ENCODE data around the gene SCGB1D4.
"Not testable (repeated sequence)": the region's sequence is repeated elsewhere in the genome, so short reads cannot be mapped to it uniquely, and the experiment has no call there.

SCGB1D4 gene

DNA sequence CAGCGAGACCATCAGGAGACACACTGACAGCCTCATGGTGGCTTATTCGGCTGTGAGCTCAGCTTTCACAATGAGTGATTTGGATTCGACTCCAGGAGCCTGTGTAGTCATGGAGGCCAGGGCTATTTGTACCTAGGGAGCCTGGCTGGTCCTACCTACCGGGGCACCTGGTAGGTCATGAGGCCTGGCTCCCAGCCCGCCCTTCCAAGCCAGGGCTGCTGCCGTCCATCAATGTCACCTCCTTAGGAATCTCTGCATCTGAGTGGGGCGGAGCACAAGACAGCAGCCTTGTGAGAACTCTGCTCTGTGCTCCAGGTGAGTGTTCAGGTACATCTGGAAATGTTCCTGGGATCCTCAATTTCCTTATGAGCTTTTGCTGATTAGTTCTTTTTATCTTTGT lies at the start of gene SCGB1D4:
Gene SCGB1D4 (minus strand): TSS at position 101 of the 400 bp plus-strand sequence. CDS start 65 bp downstream, at position 36.
- DNase-seq: no peak

DNA sequence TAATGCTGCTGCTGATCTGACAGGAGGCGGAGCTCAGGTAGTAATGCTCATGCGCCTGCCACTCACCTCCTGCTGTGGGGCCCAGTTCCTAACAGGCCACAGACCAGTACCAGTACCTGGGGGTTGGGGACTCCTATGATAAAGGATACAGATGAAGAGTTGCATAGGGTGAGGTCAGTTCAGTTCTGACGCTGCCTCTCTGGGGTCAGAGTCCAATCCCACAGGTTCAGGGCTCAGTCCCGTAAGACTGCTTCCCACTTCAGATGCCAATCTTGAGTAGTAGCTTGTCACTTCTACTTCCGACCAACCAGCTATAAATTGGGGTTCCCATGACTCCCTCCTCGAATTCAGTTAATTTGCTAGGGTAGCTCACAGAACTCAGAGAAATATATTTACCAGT lies 47.0 kb upstream of the SCGB1D4 start:
- DNase-seq: no peak

GRCh38 chr11:62344210-62344609 lies 45.3 kb upstream of the SCGB1D4 start:
- DNase-seq: no peak

DNA sequence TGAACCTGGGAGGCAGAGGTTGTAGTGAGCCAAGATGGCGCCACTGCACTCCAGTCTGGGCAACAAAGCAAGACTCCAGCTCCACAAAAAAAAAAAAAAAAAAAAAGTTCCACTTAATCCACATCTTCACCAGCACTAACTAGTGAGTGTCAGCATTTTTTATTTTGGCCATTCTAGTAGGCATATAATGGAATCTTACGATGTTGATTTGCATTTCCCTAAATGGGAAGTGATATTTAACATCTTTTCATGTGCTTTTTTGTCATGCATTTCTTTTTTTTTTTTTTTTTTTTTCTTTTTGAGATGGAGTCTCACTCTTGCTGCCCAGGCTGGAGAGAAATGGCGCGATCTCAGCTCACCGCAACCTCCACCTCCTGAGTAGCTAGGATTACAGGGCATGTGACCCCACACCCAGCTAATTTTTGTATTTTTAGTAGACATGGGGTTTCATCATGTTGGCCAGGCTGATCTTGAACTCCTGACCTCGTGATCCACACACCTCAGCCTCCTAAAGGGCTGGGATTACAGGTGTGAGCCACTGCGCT lies 44.8 kb upstream of the SCGB1D4 start:
- not testable (repeated sequence) for DNase-seq

GRCh38 chr11:62341588-62341987 lies 42.7 kb upstream of the SCGB1D4 start:
- DNase-seq: no peak

DNA sequence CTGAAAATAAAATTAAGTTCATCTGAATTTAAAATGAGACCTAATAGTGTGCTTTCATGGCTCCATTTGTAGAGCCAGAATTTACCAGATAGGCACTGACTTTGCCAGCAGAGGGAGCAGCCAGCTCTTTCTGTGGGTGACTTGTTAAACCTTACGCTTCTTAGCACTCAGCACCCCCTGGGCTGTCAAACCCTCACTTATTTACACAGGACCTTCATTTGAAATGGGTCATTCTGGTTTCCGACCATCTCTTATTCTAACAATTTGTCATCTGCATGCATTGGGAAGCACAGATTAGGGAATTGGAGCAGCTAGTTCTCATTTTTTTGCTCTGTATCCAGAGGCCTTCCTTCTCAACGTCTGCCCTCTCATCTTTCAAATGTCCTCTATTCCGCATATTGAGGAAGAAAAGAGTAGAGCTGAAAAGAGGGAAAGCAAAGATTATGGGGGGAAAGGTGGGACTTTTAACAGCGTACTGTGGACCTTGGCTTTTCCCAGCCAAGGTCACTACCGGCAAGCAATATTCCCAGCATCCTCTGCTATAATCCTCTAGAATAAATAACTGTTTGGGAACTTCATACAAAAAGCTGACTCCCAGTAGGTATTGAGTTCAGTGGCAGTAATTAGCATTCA lies 41.5 kb upstream of the SCGB1D4 start:
- DNase-seq: no peak

DNA sequence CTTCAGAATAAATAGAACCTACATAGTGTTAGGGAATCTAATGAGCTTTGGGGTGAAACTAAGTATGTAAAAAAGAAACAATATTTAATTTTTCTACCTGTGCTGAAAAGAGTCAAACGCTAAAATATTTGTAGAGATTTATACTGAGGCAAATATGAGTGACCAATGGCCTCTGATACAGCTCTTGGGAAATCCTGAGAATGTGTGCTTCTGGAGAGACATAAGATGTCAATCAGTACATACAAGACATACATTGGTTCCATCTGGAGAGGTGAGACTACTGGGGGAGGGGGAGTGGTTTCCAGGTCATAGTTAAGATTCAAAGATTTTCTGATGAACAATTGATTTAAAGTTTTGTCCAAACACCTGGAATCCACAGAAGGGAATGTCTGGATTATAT lies 39.3 kb upstream of the SCGB1D4 start:
- no peak for DNase-seq

GRCh38 chr11:62337303-62338181 lies 38.7 kb upstream of the SCGB1D4 start, which contains the start of gene ASRGL1:
ASRGL1 (plus strand) TSS chr11:62337448; CDS start chr11:62337978, 530 bp downstream.
- DNase-seq: no peak

- DNase-seq: not testable (repeated sequence)
Measured at GRCh38 chr11:62336949-62337302, 38.1 kb upstream of the SCGB1D4 start.

DNA sequence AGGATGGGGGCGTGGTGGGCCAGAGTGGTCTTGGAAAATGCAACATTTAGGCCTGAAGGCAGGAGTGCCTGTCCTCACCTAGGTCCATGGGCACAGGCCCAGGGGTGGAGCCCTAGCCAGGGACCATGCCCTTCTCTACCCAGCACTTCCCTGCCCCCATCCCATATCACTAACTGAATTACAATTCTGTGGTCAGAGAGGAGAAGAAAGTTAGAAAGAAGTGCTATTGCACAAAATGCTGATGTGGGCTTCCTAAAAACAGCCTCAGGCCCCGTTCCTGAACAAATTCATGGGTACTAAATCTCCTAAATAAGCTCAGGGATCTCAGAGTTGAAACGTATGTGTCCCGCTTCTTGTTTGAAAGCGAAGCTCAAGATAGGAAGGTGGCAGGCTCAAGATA lies 34.9 kb upstream of the SCGB1D4 start:
- DNase-seq: no peak

GRCh38 chr11:62331264-62331663 lies 32.4 kb upstream of the SCGB1D4 start:
- not testable (repeated sequence) for DNase-seq

- DNase-seq: not testable (repeated sequence)
Measured at GRCh38 chr11:62327541-62327940, 28.7 kb upstream of the SCGB1D4 start.

- not testable (repeated sequence) for DNase-seq
Measured at GRCh38 chr11:62326719-62327118, 27.8 kb upstream of the SCGB1D4 start.

GRCh38 chr11:62325781-62326180 lies 26.9 kb upstream of the SCGB1D4 start:
- DNase-seq: not testable (repeated sequence)

- DNase-seq: no peak
Measured at GRCh38 chr11:62324731-62325556, 26.1 kb upstream of the SCGB1D4 start.

DNA sequence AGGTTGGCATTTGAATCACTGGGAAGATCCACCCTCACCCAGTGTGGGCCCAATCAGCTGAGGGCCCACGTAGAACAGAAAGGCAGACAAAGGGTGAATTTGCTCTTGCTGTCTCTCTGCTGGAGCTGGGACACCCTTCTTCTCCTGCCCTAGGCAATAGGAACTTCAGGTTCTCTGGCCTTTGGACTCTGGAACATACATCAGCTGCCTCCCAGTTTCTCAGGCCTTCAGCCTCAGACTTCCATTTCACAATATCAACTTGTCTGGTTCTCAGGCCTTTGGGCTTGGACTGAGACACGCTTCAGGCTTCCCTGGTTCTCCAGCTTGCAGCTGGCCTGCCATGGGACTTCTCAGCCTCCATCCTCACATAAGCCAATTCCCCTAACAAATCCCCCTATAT lies 23.6 kb upstream of the SCGB1D4 start:
- no peak for DNase-seq

GRCh38 chr11:62315431-62315830 lies 16.6 kb upstream of the SCGB1D4 start:
- DNase-seq: no peak

GRCh38 chr11:62309991-62310390 lies 11.1 kb upstream of the SCGB1D4 start:
- DNase-seq: no peak

GRCh38 chr11:62307950-62308349 lies 9.1 kb upstream of the SCGB1D4 start:
- DNase-seq: no peak

GRCh38 chr11:62306227-62306626 lies 7.4 kb upstream of the SCGB1D4 start:
- DNase-seq: no peak

GRCh38 chr11:62295504-62295903 lies 3.4 kb downstream of the SCGB1D4 start:
- no peak for DNase-seq

- no peak for DNase-seq
Measured at GRCh38 chr11:62280452-62280851, 18.4 kb downstream of the SCGB1D4 start.

DNA sequence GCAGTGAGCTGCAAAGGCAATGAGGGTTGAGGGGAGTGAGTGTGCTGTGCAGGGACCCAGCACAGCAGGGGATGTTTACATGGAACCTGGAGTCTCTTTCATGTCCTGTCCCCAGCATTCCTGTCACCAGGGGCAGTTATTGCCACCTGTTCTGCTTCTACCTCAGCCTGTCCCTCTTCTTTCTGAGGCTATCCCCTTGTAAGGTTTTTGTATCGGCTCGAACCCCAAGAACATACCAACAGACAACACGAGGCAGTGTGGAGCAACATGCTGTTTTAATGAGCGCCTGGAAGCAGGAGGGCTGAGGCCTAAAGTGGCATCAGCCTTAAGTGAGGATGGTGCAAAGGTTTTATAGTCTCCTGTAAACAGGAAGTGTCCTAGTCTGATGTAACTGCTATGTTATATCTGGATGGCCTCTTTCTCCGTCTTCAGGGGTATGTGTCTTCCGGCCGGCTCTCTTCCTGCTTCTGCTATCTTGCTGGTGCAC lies 25.0 kb downstream of the SCGB1D4 start:
- no peak for DNase-seq

Measured in T1000 (cell line).